GM18507 (cell line): Measurements from ENCODE around the gene NLGN1.
"Not testable (repeated sequence)": the region's sequence is repeated elsewhere in the genome, so short reads cannot be mapped to it uniquely, and the experiment has no call there.

ENCODE experiments used
- DNase-seq: peaks from one replicate; pipeline ENCODE4 v3.0.0; 2011; ENCODE audit warnings: low read depth; ENCODE audit not compliant: insufficient read length; ENCODE audit errors: extremely low spot score
- FAIRE-seq: peaks from 2 replicates; lab custom pipeline; 2011; peaks lifted over from hg19 to GRCh38; lab: Jason Lieb, UNC

Gene NLGN1

GRCh38 chr3:173416070-173416469, 18.5 kb downstream of the NLGN1 start:
- DNase-seq: no peak
- no peak for FAIRE-seq

GRCh38 chr3:173429076-173429475, 31.5 kb downstream of the NLGN1 start:
- no peak for FAIRE-seq
- no peak for DNase-seq

- DNase-seq (no peak), FAIRE-seq (no peak)
Measured at GRCh38 chr3:173429527-173429926, 32.0 kb downstream of the NLGN1 start.

GRCh38 chr3:173430576-173430975, 33.0 kb downstream of the NLGN1 start:
- FAIRE-seq: no peak

GRCh38 chr3:173439004-173439403, 41.5 kb downstream of the NLGN1 start:
- FAIRE-seq (no peak), DNase-seq (no peak)

More at GRCh38 chr3:173430576-173430975, 33.0 kb downstream of the NLGN1 start:
- no peak for DNase-seq

- FAIRE-seq: no peak
Measured at GRCh38 chr3:173440514-173440913, 43.0 kb downstream of the NLGN1 start.

GRCh38 chr3:173451561-173451960, 54.0 kb downstream of the NLGN1 start:
- not testable (repeated sequence) for FAIRE-seq, DNase-seq

More at GRCh38 chr3:173440514-173440913, 43.0 kb downstream of the NLGN1 start:
- no peak for DNase-seq

GRCh38 chr3:173463250-173463649, 65.7 kb downstream of the NLGN1 start:
- no peak for FAIRE-seq
- DNase-seq: no peak

- FAIRE-seq (no peak), DNase-seq (no peak)
Measured at GRCh38 chr3:173465112-173465511, 67.6 kb downstream of the NLGN1 start.

- DNase-seq: no peak
- FAIRE-seq: no peak
Measured at GRCh38 chr3:173465898-173466678, 68.5 kb downstream of the NLGN1 start.

GRCh38 chr3:173467501-173467900, 70.0 kb downstream of the NLGN1 start:
- DNase-seq (no peak), FAIRE-seq (no peak)

- FAIRE-seq: no peak
- DNase-seq: no peak
Measured at GRCh38 chr3:173473237-173473636, 75.7 kb downstream of the NLGN1 start.

- no peak for FAIRE-seq
- no peak for DNase-seq
Measured at GRCh38 chr3:173479301-173479700, 81.8 kb downstream of the NLGN1 start.

GRCh38 chr3:173501931-173502489, 104.5 kb downstream of the NLGN1 start:
- no peak for FAIRE-seq
- DNase-seq: no peak

GRCh38 chr3:173502983-173503568, 105.5 kb downstream of the NLGN1 start:
- no peak for FAIRE-seq
- no peak for DNase-seq

GRCh38 chr3:173510565-173510964, 113.0 kb downstream of the NLGN1 start:
- FAIRE-seq: no peak

GRCh38 chr3:173513123-173513522, 115.6 kb downstream of the NLGN1 start:
- DNase-seq (no peak), FAIRE-seq (no peak)

More at GRCh38 chr3:173510565-173510964, 113.0 kb downstream of the NLGN1 start:
- no peak for DNase-seq

GRCh38 chr3:173529062-173529711, 131.6 kb downstream of the NLGN1 start:
- DNase-seq: no peak

GRCh38 chr3:173531602-173532001, 134.1 kb downstream of the NLGN1 start:
- no peak for FAIRE-seq

More at GRCh38 chr3:173529062-173529711, 131.6 kb downstream of the NLGN1 start:
- peak; percentile 18 for FAIRE-seq

GRCh38 chr3:173538410-173538809, 140.9 kb downstream of the NLGN1 start:
- FAIRE-seq (no peak), DNase-seq (no peak)

More at GRCh38 chr3:173531602-173532001, 134.1 kb downstream of the NLGN1 start:
- DNase-seq: no peak
